PC-3 (cell line): ENCODE results near the gene RNF130.

Source experiments
- EZH2 ChIP-seq: fragments of 300-600 bp; sonication (generic); IDR thresholded peaks from one replicate; pipeline ENCODE4 v1.6.1; 2017; ENCODE audit warnings: antibody characterized with exemption, mild to moderate bottlenecking, low read length; ENCODE audit not compliant: unreplicated experiment
- EZH2phosphoT487 ChIP-seq: fragments of 300-600 bp; sonication (generic); IDR thresholded peaks from 2 replicates; pipeline ENCODE4 v1.6.1; 2018; ENCODE audit warnings: mild to moderate bottlenecking, antibody characterized with exemption, low read length, borderline replicate concordance
- TF ChIP-seq, protein P1 (sequence below): fragments of 300-600 bp; sonication (generic); conservative IDR thresholded peaks from 2 replicates; pipeline ENCODE4 v1.5.1; 2017; ENCODE audit warnings: antibody characterized with exemption, low read depth, mild to moderate bottlenecking, low read length

DNA sequence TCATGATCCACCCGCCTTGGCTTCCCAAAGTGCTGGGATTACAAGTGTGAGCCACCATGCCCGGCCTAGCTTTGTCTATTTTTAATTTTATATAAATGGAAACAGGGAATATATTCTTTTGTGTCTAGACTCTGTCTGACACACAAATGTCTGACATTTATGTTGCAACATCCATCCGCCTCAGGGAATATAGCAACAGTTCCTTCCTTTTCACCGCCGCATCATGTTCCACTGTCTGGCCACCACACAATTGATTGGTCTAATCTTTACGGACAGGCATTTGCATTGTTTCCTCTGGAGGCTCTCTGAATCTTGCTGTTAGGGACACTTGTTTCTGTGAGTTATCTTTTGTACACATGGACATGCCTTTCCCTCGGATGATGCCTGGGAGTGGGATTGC lies 143.7 kb downstream of the RNF130 start:
- TF ChIP-seq, protein P1, sequence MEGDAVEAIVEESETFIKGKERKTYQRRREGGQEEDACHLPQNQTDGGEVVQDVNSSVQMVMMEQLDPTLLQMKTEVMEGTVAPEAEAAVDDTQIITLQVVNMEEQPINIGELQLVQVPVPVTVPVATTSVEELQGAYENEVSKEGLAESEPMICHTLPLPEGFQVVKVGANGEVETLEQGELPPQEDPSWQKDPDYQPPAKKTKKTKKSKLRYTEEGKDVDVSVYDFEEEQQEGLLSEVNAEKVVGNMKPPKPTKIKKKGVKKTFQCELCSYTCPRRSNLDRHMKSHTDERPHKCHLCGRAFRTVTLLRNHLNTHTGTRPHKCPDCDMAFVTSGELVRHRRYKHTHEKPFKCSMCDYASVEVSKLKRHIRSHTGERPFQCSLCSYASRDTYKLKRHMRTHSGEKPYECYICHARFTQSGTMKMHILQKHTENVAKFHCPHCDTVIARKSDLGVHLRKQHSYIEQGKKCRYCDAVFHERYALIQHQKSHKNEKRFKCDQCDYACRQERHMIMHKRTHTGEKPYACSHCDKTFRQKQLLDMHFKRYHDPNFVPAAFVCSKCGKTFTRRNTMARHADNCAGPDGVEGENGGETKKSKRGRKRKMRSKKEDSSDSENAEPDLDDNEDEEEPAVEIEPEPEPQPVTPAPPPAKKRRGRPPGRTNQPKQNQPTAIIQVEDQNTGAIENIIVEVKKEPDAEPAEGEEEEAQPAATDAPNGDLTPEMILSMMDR = no peak
- TF ChIP-seq EZH2phosphoT487 = no peak
- TF ChIP-seq EZH2 = no peak
